ENCODE data around the gene C3orf70.

C3orf70 gene

GRCh38 chr3:185076219-185076618 is 76.6 kb downstream of the C3orf70 start:
- no peak for TF ChIP-seq POLR2A (IDR thresholded peaks at IDR 0.05; ENCODE audit: extremely low read depth, insufficient read length)
- TF ChIP-seq CTCF (IDR thresholded peaks at IDR 0.05; ENCODE audit: low read depth, low read length) = no peak
- no peak for TF ChIP-seq MAX (IDR thresholded peaks at IDR 0.05; ENCODE audit: low read depth, low read length)
- TF ChIP-seq MYC (IDR thresholded peaks at IDR 0.05; ENCODE audit: low read depth, low read length) = no peak
- H3K4me3 ChIP-seq (ENCODE audit: low read depth, low read length) = no peak overlapping the region
- DNase-seq (ENCODE audit: low read depth) = no peak

- H3K4me3 ChIP-seq (ENCODE audit: low read depth, low read length) = no peak overlapping the region
- TF ChIP-seq CTCF (IDR thresholded peaks at IDR 0.05; ENCODE audit: low read depth, low read length) (no peak), MAX (IDR thresholded peaks at IDR 0.05; ENCODE audit: low read depth, low read length) (no peak), POLR2A (IDR thresholded peaks at IDR 0.05; ENCODE audit: extremely low read depth, insufficient read length) (no peak), MYC (IDR thresholded peaks at IDR 0.05; ENCODE audit: low read depth, low read length) (no peak)
- DNase-seq (ENCODE audit: low read depth) = no peak
Measured at GRCh38 chr3:185075547-185075946, 77.3 kb downstream of the C3orf70 start.

GRCh38 chr3:185071287-185071800 is 81.5 kb downstream of the C3orf70 start:
- DNase-seq (ENCODE audit: low read depth) = peak; percentile 9
- H3K4me3 ChIP-seq (ENCODE audit: low read depth, low read length) = no peak overlapping the region
- no peak for TF ChIP-seq MAX (IDR thresholded peaks at IDR 0.05; ENCODE audit: low read depth, low read length)

- peak; percentile 18 for DNase-seq (ENCODE audit: low read depth)
- no peak overlapping the region for H3K4me3 ChIP-seq (ENCODE audit: low read depth, low read length)
- TF ChIP-seq MAX (IDR thresholded peaks at IDR 0.05; ENCODE audit: low read depth, low read length) (no peak), CTCF (IDR thresholded peaks at IDR 0.05; ENCODE audit: low read depth, low read length) (peak; percentile 14), MYC (IDR thresholded peaks at IDR 0.05; ENCODE audit: low read depth, low read length) (no peak), POLR2A (IDR thresholded peaks at IDR 0.05; ENCODE audit: extremely low read depth, insufficient read length) (no peak)
Measured at GRCh38 chr3:185070491-185071286, 82.2 kb downstream of the C3orf70 start.

GRCh38 chr3:185069037-185070030 is 83.5 kb downstream of the C3orf70 start:
- DNase-seq (ENCODE audit: low read depth) = peak; percentile 19
- no peak overlapping the region for H3K4me3 ChIP-seq (ENCODE audit: low read depth, low read length)
- no peak for TF ChIP-seq POLR2A (IDR thresholded peaks at IDR 0.05; ENCODE audit: extremely low read depth, insufficient read length)
- no peak for TF ChIP-seq MYC (IDR thresholded peaks at IDR 0.05; ENCODE audit: low read depth, low read length)
- no peak for TF ChIP-seq CTCF (IDR thresholded peaks at IDR 0.05; ENCODE audit: low read depth, low read length)
- no peak for TF ChIP-seq MAX (IDR thresholded peaks at IDR 0.05; ENCODE audit: low read depth, low read length)

All from NB4 (cell line).